ENCODE measurements around the gene KLK1. TPM values are rescaled to one million over a fixed set of nuclear protein-coding genes. Genes with fewer than 3 reads are reported as not detected.
"Not testable (repeated sequence)": the region's sequence is repeated elsewhere in the genome, so short reads cannot be mapped to it uniquely, and the experiment has no call there.

KLK1 gene
- total RNA-seq, 1 experiment from 2014 or later: not detected

- Histone ChIP-seq H3K36me3 (no peaks in the 10 kb centered on the region), H3K27me3 (replicated peaks) (peaks cover 39% of the 10 kb centered on the region), H3K27ac (no peak overlapping the region), H3K4me3 (peak overlapping the region; percentile 19; the same call in 1 of the 2 replicates), H3K9me3 (replicated peaks) (no peaks in the 10 kb centered on the region), H3K4me1 (replicated peaks) (no peaks in the 10 kb centered on the region; the same call in 1 of the 2 replicates)
- DNase-seq (ENCODE audit: low read depth in 1 of 2, low spot score in 2 of 2): peak in 1 of 2 experiments; percentile 63
These were observed 5.4 kb downstream of the KLK1 start for GRCh38 chr19:50817941-50818858.

- DNase-seq (ENCODE audit: low read depth in 1 of 2, low spot score in 2 of 2): no peak
- Histone ChIP-seq H3K27me3 (replicated peaks) (peaks cover 22% of the 10 kb centered on the region), H3K4me3 (no peak overlapping the region), H3K9me3 (replicated peaks) (no peaks in the 10 kb centered on the region), H3K4me1 (replicated peaks) (no peaks in the 10 kb centered on the region; the same call in 1 of the 2 replicates), H3K27ac (no peak overlapping the region), H3K36me3 (no peaks in the 10 kb centered on the region)
These were observed 8.1 kb downstream of the KLK1 start for GRCh38 chr19:50815439-50815838.

DNA sequence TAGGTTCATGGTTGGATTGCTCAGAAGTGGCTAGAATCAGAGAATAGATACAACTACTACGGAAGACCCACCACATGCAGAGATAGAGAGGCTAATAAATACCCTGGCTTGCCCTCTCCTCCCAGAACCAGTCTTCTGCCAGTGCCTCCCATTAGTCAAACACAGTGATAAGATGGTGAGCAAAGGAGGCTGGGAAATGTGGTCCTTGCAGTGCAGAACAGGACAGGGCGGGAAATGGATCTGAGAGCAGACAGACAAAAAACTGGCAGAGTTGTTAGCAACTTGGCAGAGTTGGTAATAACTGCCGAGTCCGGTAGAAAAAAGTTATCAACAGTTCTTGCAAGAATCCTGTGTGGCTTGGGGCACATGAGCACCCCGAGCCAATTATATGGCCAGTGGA, 8.7 kb downstream of the KLK1 start:
- peaks cover 21% of the 10 kb centered on the region for H3K27me3 ChIP-seq (replicated peaks)
- H3K9me3 ChIP-seq (replicated peaks): no peaks in the 10 kb centered on the region
- no peak overlapping the region for H3K27ac ChIP-seq
- H3K4me1 ChIP-seq (replicated peaks): no peaks in the 10 kb centered on the region; the same call in 1 of the 2 replicates
- no peak overlapping the region for H3K4me3 ChIP-seq
- H3K36me3 ChIP-seq: no peaks in the 10 kb centered on the region
- no peak for DNase-seq (ENCODE audit: low read depth in 1 of 2, low spot score in 2 of 2)

GRCh38 chr19:50812474-50812873, 11.1 kb downstream of the KLK1 start:
- Histone ChIP-seq H3K27ac (no peak overlapping the region), H3K4me3 (no peak overlapping the region)
- DNase-seq (ENCODE audit: low read depth in 1 of 2, low spot score in 2 of 2): no peak

DNA sequence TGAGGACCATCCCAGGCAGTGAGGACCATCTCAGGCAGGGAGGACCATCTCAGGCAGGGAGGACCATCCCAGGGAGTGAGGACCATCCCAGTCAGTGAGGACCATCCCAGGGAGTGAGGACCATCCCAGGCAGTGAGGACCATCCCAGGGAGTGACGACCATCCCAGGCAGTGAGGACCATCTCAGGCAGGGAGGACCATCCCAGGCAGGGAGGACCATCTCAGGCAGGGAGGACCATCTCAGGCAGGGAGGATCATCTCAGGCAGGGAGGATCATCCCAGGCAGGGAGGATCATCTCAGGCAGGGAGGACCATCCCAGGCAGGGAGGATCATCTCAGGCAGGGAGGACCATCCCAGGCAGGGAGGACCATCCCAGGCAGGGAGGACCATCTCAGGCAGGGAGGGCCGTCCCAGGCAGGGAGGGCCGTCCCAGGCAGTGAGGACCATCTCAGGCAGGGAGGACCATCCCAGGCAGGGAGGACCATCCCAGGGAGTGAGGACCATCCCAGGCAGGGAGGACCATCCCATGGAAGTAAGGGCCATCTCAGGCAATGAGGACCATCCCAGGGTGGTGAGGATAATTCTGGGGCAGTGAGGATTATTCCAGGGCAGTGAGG, 11.9 kb downstream of the KLK1 start:
- H3K36me3 ChIP-seq; H3K27ac ChIP-seq; DNase-seq (ENCODE audit: low read depth in 1 of 2, low spot score in 2 of 2); H3K27me3 ChIP-seq (replicated peaks); H3K4me1 ChIP-seq (replicated peaks); H3K9me3 ChIP-seq (replicated peaks); H3K4me3 ChIP-seq: not testable (repeated sequence)

More at GRCh38 chr19:50812474-50812873, 11.1 kb downstream of the KLK1 start:
- Histone ChIP-seq H3K9me3 (replicated peaks) (no peaks in the 10 kb centered on the region), H3K4me1 (replicated peaks) (no peaks in the 10 kb centered on the region), H3K36me3 (no peaks in the 10 kb centered on the region), H3K27me3 (replicated peaks) (peaks cover 6% of the 10 kb centered on the region; the same call in 1 of the 2 replicates)

DNA sequence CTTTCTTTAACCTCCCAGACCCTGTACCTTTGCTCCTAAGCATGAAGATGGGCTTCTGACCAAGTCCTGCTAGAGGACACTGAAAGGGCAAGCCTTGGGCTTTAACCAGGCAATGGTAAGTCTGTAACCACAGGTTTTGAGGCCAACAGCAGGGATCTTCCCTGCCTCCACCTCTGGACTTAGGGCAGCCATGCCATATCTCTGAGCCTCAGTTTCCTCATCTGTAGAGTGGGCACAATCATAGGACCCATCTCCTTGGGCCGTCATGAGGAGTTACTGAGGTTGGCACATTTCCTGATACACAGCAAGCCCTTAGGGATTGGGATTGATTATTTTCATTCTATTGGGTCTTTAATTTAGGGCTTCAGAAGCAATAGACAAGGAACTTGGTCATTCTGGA, 14.7 kb downstream of the KLK1 start:
- H3K4me3 ChIP-seq: no peak overlapping the region
- peaks cover 2% of the 10 kb centered on the region; the same call in 1 of the 2 replicates for H3K36me3 ChIP-seq
- H3K4me1 ChIP-seq (replicated peaks): no peaks in the 10 kb centered on the region; the same call in 1 of the 2 replicates
- H3K9me3 ChIP-seq (replicated peaks): no peaks in the 10 kb centered on the region
- no peaks in the 10 kb centered on the region for H3K27me3 ChIP-seq (replicated peaks)
- H3K27ac ChIP-seq: no peak overlapping the region
- DNase-seq (ENCODE audit: low read depth in 1 of 2, low spot score in 2 of 2): no peak

GRCh38 chr19:50804420-50805272, 18.9 kb downstream of the KLK1 start:
- no peaks in the 10 kb centered on the region for H3K27me3 ChIP-seq (replicated peaks)
- H3K27ac ChIP-seq: peak overlapping the region; percentile 94
- peaks cover 9% of the 10 kb centered on the region for H3K4me1 ChIP-seq (replicated peaks)
- H3K36me3 ChIP-seq: peaks cover 40% of the 10 kb centered on the region
- peak; percentile 99 for DNase-seq (ENCODE audit: low read depth in 1 of 2, low spot score in 2 of 2)
- no peaks in the 10 kb centered on the region for H3K9me3 ChIP-seq (replicated peaks)
- peak overlapping the region; percentile 75 for H3K4me3 ChIP-seq

- Histone ChIP-seq H3K9me3 (replicated peaks) (no peaks in the 10 kb centered on the region), H3K27ac (peak overlapping the region; percentile 94), H3K4me1 (replicated peaks) (peaks cover 9% of the 10 kb centered on the region), H3K36me3 (peaks cover 49% of the 10 kb centered on the region), H3K4me3 (peak overlapping the region; percentile 75), H3K27me3 (replicated peaks) (no peaks in the 10 kb centered on the region)
- DNase-seq (ENCODE audit: low read depth in 1 of 2, low spot score in 2 of 2): no peak
These were observed 19.8 kb downstream of the KLK1 start for GRCh38 chr19:50803633-50804419.

DNA sequence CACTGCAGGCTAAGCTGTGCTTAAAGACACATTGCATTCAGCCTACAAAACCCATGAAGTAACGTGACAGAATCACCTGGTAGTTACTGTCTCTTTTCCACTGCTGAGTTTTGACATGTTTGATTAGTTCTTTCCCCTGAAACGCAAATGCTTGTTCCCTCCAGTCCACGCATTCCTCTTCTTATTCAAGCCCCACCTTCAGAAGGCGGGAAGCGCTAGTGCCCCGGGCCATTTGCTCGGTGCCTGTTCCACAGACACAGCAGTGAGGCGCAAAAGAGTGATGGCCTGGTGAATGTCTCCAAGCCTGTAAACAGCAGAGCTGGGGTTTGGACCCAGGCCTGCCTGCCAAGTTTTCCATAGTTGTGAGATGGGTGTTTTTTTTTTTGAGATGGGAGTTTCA, 22.5 kb downstream of the KLK1 start:
- H3K4me3 ChIP-seq: no peak overlapping the region
- H3K27me3 ChIP-seq (replicated peaks): no peaks in the 10 kb centered on the region
- DNase-seq (ENCODE audit: low read depth in 1 of 2, low spot score in 2 of 2): no peak
- H3K27ac ChIP-seq: no peak overlapping the region
- H3K4me1 ChIP-seq (replicated peaks): peaks cover 9% of the 10 kb centered on the region
- peaks cover 76% of the 10 kb centered on the region for H3K36me3 ChIP-seq
- H3K9me3 ChIP-seq (replicated peaks): no peaks in the 10 kb centered on the region

DNA sequence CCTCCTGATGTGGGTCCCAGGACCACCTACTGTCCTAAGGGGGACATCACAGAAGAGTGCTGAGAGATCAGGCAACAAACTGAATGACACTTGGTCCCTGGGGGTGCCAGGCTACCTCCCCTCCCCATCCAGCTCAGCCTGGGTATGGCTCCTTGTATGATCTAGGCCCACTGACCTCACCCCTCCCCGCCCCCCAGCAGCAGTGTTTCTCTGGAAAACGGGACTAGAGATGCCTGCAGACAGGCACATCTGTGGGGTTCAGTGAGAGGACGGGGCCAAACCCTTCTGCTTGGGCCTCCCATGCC, 24.1 kb downstream of the KLK1 start:
- Histone ChIP-seq H3K27ac (no peak overlapping the region), H3K4me1 (replicated peaks) (peaks cover 9% of the 10 kb centered on the region), H3K9me3 (replicated peaks) (0 out of 2 replicates have a peak, but pooled peaks cover 2% of the 10 kb centered on the region), H3K4me3 (no peak overlapping the region), H3K36me3 (peaks cover 90% of the 10 kb centered on the region), H3K27me3 (replicated peaks) (no peaks in the 10 kb centered on the region)
- no peak for DNase-seq (ENCODE audit: low read depth in 1 of 2, low spot score in 2 of 2)

DNA sequence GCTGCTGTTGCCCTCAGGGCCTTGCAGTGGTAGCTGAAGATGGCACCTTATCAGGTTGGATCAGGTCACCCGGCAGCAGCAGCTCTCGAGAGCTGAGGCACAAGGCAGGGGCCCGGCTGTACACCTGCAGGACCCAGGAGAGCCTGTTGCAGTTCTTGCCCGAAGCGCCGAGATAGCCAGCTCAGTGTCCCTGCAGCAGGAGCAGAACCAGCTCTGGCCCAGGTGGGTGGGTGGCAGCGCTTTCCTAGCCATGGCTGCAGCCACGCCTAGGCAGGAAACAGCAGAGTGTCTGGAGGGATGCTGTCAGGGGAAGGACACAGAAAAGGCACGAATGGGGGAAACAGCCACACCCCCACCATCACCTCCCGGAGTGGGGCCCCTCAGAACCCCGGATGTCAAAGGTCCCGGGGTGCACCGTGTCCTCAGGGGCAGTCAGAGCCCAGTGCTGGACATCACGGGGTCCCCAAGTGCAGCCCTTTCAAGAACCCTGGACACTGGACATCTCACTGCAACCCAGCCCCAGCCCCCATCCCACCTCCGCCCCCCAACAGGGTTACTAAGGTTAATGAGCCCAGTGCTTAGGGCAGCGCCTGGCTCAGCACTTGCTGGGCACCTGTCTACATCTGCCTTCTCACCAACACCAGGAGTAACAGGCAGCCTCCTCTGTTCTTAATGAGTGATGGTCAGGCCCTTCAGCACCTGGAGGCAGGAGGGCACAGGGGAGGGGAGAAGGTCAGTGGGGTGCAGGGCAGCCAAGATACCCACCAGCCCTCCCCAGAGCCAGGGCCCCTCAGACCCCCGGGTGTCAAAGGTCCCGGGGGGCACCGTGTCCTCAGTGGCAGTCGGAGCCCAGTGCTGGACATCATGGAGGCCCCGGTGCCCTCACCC, 24.7 kb downstream of the KLK1 start:
- peaks cover 9% of the 10 kb centered on the region for H3K4me1 ChIP-seq (replicated peaks)
- no peak overlapping the region for H3K4me3 ChIP-seq
- no peak overlapping the region for H3K27ac ChIP-seq
- no peak for DNase-seq (ENCODE audit: low read depth in 1 of 2, low spot score in 2 of 2)
- H3K9me3 ChIP-seq (replicated peaks): 0 out of 2 replicates have a peak, but pooled peaks cover 2% of the 10 kb centered on the region
- peaks cover 87% of the 10 kb centered on the region for H3K36me3 ChIP-seq
- no peaks in the 10 kb centered on the region for H3K27me3 ChIP-seq (replicated peaks)

Measured in SJSA1 (cell line).